Dendritic cell treated with granulocyte-macrophage colony-stimulating factor and Interleukin-4, amounts not matched to agents 40 ng/mL and 50 ng/mL, for 4 days (primary cell): Measurements from ENCODE around the gene CORO2B.

Experiments used
- H3K27ac Mint-ChIP-seq: one replicate; pipeline ENCODE4 v1.8.0; 2022; ENCODE audit warnings: mild to moderate bottlenecking, mixed read lengths
- H3K27me3 Mint-ChIP-seq: one replicate; pipeline ENCODE4 v1.8.0; 2022; ENCODE audit warnings: mild to moderate bottlenecking, mixed read lengths
- H3K36me3 Mint-ChIP-seq: one replicate; pipeline ENCODE4 v1.8.0; 2022; ENCODE audit warnings: low read depth, mixed read lengths
- H3K4me1 Mint-ChIP-seq: one replicate; pipeline ENCODE4 v1.8.0; 2022; ENCODE audit warnings: low read depth, mixed read lengths
- H3K4me3 Mint-ChIP-seq: one replicate; pipeline ENCODE4 v1.8.0; 2022; ENCODE audit warnings: mild to moderate bottlenecking, moderate library complexity, mixed read lengths
- H3K9me3 Mint-ChIP-seq: one replicate; pipeline ENCODE4 v1.8.0; 2022; ENCODE audit warnings: mixed read lengths
- intact Hi-C: fragments of 100-400 bp; cut with micrococcal nuclease; formaldehyde crosslinking; loops from one replicate; pipeline ENCODE4 v1.15.0; 2022

The CORO2B gene

GRCh38 chr15:68574629-68575028 lies 4.2 kb upstream of the CORO2B start:
- no peaks in the 10 kb centered on the region for H3K9me3 Mint-ChIP-seq
- intact Hi-C loops = no loop called here
- H3K36me3 Mint-ChIP-seq = no peaks in the 10 kb centered on the region
- H3K4me3 Mint-ChIP-seq = no peak overlapping the region
- peaks cover 51% of the 10 kb centered on the region for H3K27me3 Mint-ChIP-seq
- H3K27ac Mint-ChIP-seq = no peak overlapping the region
- H3K4me1 Mint-ChIP-seq = peaks cover 17% of the 10 kb centered on the region

GRCh38 chr15:68576235-68576892 lies 2.4 kb upstream of the CORO2B start:
- Mint-ChIP-seq H3K27ac (no peak overlapping the region), H3K4me1 (peaks cover 17% of the 10 kb centered on the region), H3K36me3 (no peaks in the 10 kb centered on the region), H3K4me3 (no peak overlapping the region), H3K27me3 (peaks cover 65% of the 10 kb centered on the region), H3K9me3 (no peaks in the 10 kb centered on the region)
- intact Hi-C loops = no loop called here

- Mint-ChIP-seq H3K9me3 (no peaks in the 10 kb centered on the region), H3K27ac (no peak overlapping the region), H3K27me3 (peaks cover 69% of the 10 kb centered on the region), H3K4me1 (peaks cover 22% of the 10 kb centered on the region), H3K36me3 (no peaks in the 10 kb centered on the region), H3K4me3 (peak overlapping the region; percentile 71)
- intact Hi-C loops = no loop called here
Measured at GRCh38 chr15:68578175-68578979, 416 bp upstream of the CORO2B start.

GRCh38 chr15:68580026-68580882 lies 1.5 kb downstream of the CORO2B start:
- Mint-ChIP-seq H3K27ac (no peak overlapping the region), H3K4me3 (no peak overlapping the region), H3K9me3 (no peaks in the 10 kb centered on the region), H3K36me3 (no peaks in the 10 kb centered on the region), H3K4me1 (peaks cover 24% of the 10 kb centered on the region), H3K27me3 (peaks cover 65% of the 10 kb centered on the region)
- intact Hi-C loops = no loop called here

- Mint-ChIP-seq H3K27ac (no peak overlapping the region), H3K36me3 (no peaks in the 10 kb centered on the region), H3K27me3 (peaks cover 65% of the 10 kb centered on the region), H3K4me3 (no peak overlapping the region), H3K4me1 (peaks cover 24% of the 10 kb centered on the region), H3K9me3 (no peaks in the 10 kb centered on the region)
- intact Hi-C loops = no loop called here
Measured at GRCh38 chr15:68580883-68581155, 2.0 kb downstream of the CORO2B start.

GRCh38 chr15:68581725-68582124 lies 2.9 kb downstream of the CORO2B start:
- Mint-ChIP-seq H3K27ac (no peak overlapping the region), H3K27me3 (peaks cover 61% of the 10 kb centered on the region), H3K9me3 (no peaks in the 10 kb centered on the region), H3K4me3 (no peak overlapping the region), H3K36me3 (no peaks in the 10 kb centered on the region), H3K4me1 (peaks cover 28% of the 10 kb centered on the region)
- intact Hi-C loops = no loop called here

GRCh38 chr15:68582236-68582635 lies 3.4 kb downstream of the CORO2B start:
- H3K36me3 Mint-ChIP-seq = no peaks in the 10 kb centered on the region
- H3K4me1 Mint-ChIP-seq = peaks cover 23% of the 10 kb centered on the region
- no peak overlapping the region for H3K4me3 Mint-ChIP-seq
- H3K27ac Mint-ChIP-seq = no peak overlapping the region
- no peaks in the 10 kb centered on the region for H3K9me3 Mint-ChIP-seq
- H3K27me3 Mint-ChIP-seq = peaks cover 56% of the 10 kb centered on the region
- intact Hi-C loops = no loop called here

- Mint-ChIP-seq H3K36me3 (no peaks in the 10 kb centered on the region), H3K4me3 (no peak overlapping the region), H3K27me3 (peaks cover 50% of the 10 kb centered on the region), H3K27ac (no peak overlapping the region), H3K4me1 (peaks cover 17% of the 10 kb centered on the region), H3K9me3 (no peaks in the 10 kb centered on the region)
- intact Hi-C loops = no loop called here
Measured at GRCh38 chr15:68582864-68583263, 4.1 kb downstream of the CORO2B start.

GRCh38 chr15:68583321-68583720 lies 4.5 kb downstream of the CORO2B start:
- Mint-ChIP-seq H3K27ac (no peak overlapping the region), H3K4me3 (no peak overlapping the region), H3K9me3 (no peaks in the 10 kb centered on the region), H3K36me3 (no peaks in the 10 kb centered on the region), H3K27me3 (peaks cover 46% of the 10 kb centered on the region), H3K4me1 (peaks cover 18% of the 10 kb centered on the region)
- intact Hi-C loops = no loop called here

- Mint-ChIP-seq H3K9me3 (no peaks in the 10 kb centered on the region), H3K4me1 (peaks cover 18% of the 10 kb centered on the region), H3K27ac (no peak overlapping the region), H3K4me3 (no peak overlapping the region), H3K27me3 (peaks cover 45% of the 10 kb centered on the region), H3K36me3 (no peaks in the 10 kb centered on the region)
- intact Hi-C loops = no loop called here
Measured at GRCh38 chr15:68583936-68584755, 5.4 kb downstream of the CORO2B start.

- intact Hi-C loops = no loop called here
- Mint-ChIP-seq H3K4me3 (no peak overlapping the region), H3K36me3 (no peaks in the 10 kb centered on the region), H3K27ac (no peak overlapping the region), H3K9me3 (no peaks in the 10 kb centered on the region), H3K4me1 (peaks cover 18% of the 10 kb centered on the region), H3K27me3 (peaks cover 37% of the 10 kb centered on the region)
Measured at GRCh38 chr15:68584756-68585573, 6.2 kb downstream of the CORO2B start.

- Mint-ChIP-seq H3K27me3 (peaks cover 29% of the 10 kb centered on the region), H3K27ac (no peak overlapping the region), H3K4me1 (peaks cover 18% of the 10 kb centered on the region), H3K4me3 (no peak overlapping the region), H3K36me3 (no peaks in the 10 kb centered on the region), H3K9me3 (no peaks in the 10 kb centered on the region)
- intact Hi-C loops = no loop called here
Measured at GRCh38 chr15:68585574-68586273, 6.9 kb downstream of the CORO2B start.
